K562 (cell line): ENCODE measurements around the gene KIF14.

Source experiments
- ZNF133 ChIP-seq: fragments of 250-450 bp; sonication (Bioruptor Pico); IDR thresholded peaks from 2 replicates; pipeline ENCODE4 v1.4.0; 2020; ENCODE audit warnings: mild to moderate bottlenecking
- ZNF140 ChIP-seq: fragments of 250-450 bp; sonication (Bioruptor Pico); IDR thresholded peaks from 2 replicates; pipeline ENCODE4 v1.8.0; 2021; ENCODE audit warnings: moderate library complexity, mild to moderate bottlenecking, inconsistent platforms

DNA sequence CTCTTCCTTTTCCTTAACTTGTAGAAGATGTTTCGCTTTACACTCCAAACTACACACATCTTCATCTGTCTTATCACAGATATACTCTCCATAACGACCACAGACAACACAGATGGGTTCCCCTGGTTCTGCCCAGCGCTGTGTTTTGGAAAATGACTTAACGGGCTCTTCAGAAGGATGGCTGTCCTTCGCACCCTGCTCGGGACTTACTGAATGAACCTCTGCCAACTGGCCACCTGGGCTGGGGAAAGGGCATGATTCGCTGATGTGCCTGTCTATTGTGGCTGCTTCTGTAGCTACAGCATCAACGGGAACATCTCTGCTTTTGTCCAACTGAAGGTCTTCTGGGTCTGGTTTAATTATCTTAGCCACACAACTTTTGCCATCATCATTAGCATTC, 45.8 kb upstream of the KIF14 start:
- TF ChIP-seq ZNF133 (no peak), ZNF140 (no peak)
